Upper lobe of left lung (tissue), 6 donors: ENCODE results near the gene PHOX2A. TPM values are rescaled to one million over a fixed set of nuclear protein-coding genes. Genes with fewer than 3 reads are reported as not detected.

Source experiments
- ATAC-seq, 2 donors: fragments of 200-7000 bp; cut with Tn5 transposase; one replicate each; pipeline ENCODE4 v1.9.1; 2022; ENCODE audit warnings: mild to moderate bottlenecking in 2 of 2, moderate library complexity in 2 of 2; ENCODE audit not compliant: low FRiP score in 2 of 2
- DNase-seq, 2 donors: peaks; one replicate each; pipeline ENCODE4 v3.0.0-alpha.2; 2019 to 2020
- H3K27ac ChIP-seq, 4 donors: fragments of 200-600 bp; sonication (generic); one replicate each; pipeline ENCODE4 v1.5.1; 2016 to 2019
- H3K27me3 ChIP-seq, 4 donors: fragments of 200-600 bp; sonication (generic); one replicate each; pipeline ENCODE4 v1.5.1; 2017 to 2019
- H3K36me3 ChIP-seq, 4 donors: fragments of 200-600 bp; sonication (generic); one replicate each; pipeline ENCODE4 v1.5.1; 2016 to 2019
- H3K4me1 ChIP-seq, 4 donors: fragments of 200-600 bp; sonication (generic); one replicate each; pipeline ENCODE4 v1.5.1; 2018 to 2019
- H3K4me3 ChIP-seq, 4 donors: fragments of 200-600 bp; sonication (generic); one replicate each; pipeline ENCODE4 v1.5.1; 2017 to 2019; ENCODE audit warnings: mild to moderate bottlenecking in 2 of 4, moderate library complexity in 1 of 4
- H3K9me3 ChIP-seq, 4 donors: fragments of 200-600 bp; sonication (generic); one replicate each; pipeline ENCODE4 v1.5.1; 2018 to 2019
- EP300 ChIP-seq, 4 donors: sonication (generic); formaldehyde crosslinking; IDR thresholded peaks; one replicate each; pipeline ENCODE4 v1.5.1; 2017; ENCODE audit warnings: antibody characterized with exemption in 4 of 4, control low read depth in 2 of 4
- POLR2A ChIP-seq, 4 donors: fragments of 450-650 bp; IDR thresholded peaks; one replicate each; pipeline ENCODE4 v1.5.1; 2016 to 2017; ENCODE audit warnings: antibody characterized with exemption in 4 of 4, mild to moderate bottlenecking in 2 of 4
- POLR2AphosphoS5 ChIP-seq, 2 donors: sonication (generic); formaldehyde crosslinking; IDR thresholded peaks; one replicate each; pipeline ENCODE4 v1.5.1; 2017; ENCODE audit warnings: antibody characterized with exemption in 2 of 2
- WGBS, 2 donors: methylation state at CpG; one replicate each; pipeline ENCODE4 v1.1.5; 2017 to 2018; 5-methylcytosine and 5-hydroxymethylcytosine counted together
- total RNA-seq, 6 donors: library from RNA; depleted of rRNA in 4 of 6; stranded (reverse); fragments of >200 nt in 4 of 6; gene quantifications; one replicate each; pipeline versions ENCODE4 v1.1.0 to v1.2.1, GENCODE V29; 2016 to 2021
- TF ChIP-seq, protein P1 (sequence below), 6 experiments: fragments of 450-650 bp in 4 of 6; fragments of 200-600 bp in 2 of 6; sonication (generic) in 2 of 6; IDR thresholded peaks; one replicate each; pipeline ENCODE4 v1.5.1; 2016 to 2019; ENCODE audit warnings: antibody characterized with exemption in 6 of 6
- donor health status: DM: no; HTN: no; CAD: no; lungs with moderate emphysema.
- donor health status: DM: no; HTN: yes; CAD: no; lungs with severe emphysema.

The PHOX2A gene
- total RNA-seq, 6 donors from 2014 or later, result not detected

DNA sequence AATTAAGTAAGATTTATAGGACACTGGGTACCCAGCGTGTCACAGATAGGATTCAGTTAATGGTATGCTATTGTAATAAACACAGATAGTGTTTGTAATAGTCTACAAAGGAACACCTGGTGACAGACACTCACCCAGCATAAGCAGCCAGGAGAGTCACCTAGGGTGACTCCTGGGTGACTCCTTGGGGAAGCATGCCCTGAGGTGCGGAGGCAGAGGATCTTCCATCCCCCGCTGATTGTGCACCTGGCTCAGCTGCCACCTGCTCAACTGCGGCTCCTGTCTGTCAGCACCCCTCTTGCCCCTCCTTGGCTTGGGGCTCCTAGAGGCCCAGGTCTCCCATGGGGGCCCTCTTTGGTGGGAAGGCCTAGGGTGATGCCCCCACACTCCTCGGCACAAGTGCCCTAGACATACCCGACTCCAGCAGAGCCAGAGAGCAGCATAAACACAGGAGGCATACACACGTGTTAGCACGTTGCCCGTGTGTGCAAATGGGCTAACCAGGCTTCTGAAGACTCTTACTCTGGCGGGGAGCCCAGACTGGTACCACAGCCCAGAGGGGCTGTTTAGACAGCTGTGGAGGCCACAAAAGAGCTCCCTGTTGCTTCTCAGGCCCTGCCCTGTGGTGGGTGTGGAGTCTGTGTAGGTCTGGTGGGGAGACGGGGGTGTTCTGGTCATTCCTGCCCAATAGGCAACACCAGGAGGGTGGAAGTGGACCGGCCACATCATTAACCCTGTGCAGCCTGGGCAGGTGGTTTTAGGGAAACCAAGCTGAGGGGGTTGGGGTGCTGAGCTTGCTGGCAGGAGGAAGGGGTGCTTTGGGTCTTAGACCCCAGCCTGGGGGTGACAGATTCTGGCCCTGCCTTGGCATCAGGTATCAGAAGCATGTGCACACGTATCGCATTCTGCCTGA lies 16.4 kb downstream of the PHOX2A start:
- ATAC-seq (no peak), DNase-seq (peak in 1 of 2 donors; percentile 19)
- H3K36me3 ChIP-seq, result peaks cover 28 to 57% (median 48%) of the 10 kb centered on the region in 4 donors
- no peak for TF ChIP-seq POLR2A (IDR thresholded peaks at IDR 0.05)
- TF ChIP-seq, protein P1, sequence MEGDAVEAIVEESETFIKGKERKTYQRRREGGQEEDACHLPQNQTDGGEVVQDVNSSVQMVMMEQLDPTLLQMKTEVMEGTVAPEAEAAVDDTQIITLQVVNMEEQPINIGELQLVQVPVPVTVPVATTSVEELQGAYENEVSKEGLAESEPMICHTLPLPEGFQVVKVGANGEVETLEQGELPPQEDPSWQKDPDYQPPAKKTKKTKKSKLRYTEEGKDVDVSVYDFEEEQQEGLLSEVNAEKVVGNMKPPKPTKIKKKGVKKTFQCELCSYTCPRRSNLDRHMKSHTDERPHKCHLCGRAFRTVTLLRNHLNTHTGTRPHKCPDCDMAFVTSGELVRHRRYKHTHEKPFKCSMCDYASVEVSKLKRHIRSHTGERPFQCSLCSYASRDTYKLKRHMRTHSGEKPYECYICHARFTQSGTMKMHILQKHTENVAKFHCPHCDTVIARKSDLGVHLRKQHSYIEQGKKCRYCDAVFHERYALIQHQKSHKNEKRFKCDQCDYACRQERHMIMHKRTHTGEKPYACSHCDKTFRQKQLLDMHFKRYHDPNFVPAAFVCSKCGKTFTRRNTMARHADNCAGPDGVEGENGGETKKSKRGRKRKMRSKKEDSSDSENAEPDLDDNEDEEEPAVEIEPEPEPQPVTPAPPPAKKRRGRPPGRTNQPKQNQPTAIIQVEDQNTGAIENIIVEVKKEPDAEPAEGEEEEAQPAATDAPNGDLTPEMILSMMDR (IDR thresholded peaks at IDR 0.05), result no peak
- no peak overlapping the region for H3K4me3 ChIP-seq
- H3K27me3 ChIP-seq, result no peaks in the 10 kb centered on the region
- peaks cover 12 to 26% (median 20%) of the 10 kb centered on the region in 4 donors for H3K4me1 ChIP-seq
- H3K27ac ChIP-seq, result no peak overlapping the region
- WGBS, 2 donors, result 81 to 86% methylated on average over 8 to 12 of the region's 14 CpGs
- no peaks in the 10 kb centered on the region for H3K9me3 ChIP-seq

DNA sequence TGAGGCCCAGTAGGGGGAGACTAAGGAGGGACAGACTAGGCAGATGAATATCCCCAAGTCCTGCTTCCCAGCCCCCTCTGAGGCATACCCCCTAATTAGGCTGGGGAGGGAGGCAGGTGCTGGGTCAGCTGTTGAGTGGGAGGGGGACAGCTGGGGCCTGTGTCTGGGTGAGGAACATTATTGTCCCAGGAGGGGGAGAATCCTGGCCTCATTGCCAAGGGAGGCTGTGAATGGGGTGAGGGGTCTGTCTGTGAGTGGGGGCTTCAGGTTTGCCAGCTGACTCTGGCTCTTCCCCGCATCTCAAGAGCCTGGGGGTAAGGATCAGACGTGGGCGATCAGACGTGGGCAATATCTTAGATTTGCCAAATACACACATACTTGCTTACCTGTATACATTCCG lies 17.3 kb downstream of the PHOX2A start:
- TF ChIP-seq, protein P1 (IDR thresholded peaks at IDR 0.05), result no peak
- TF ChIP-seq POLR2A (IDR thresholded peaks at IDR 0.05) (no peak), EP300 (IDR thresholded peaks at IDR 0.05) (no peak), POLR2AphosphoS5 (IDR thresholded peaks at IDR 0.05) (no peak)
- ATAC-seq (no peak), DNase-seq (no peak)
- Histone ChIP-seq H3K9me3 (no peaks in the 10 kb centered on the region), H3K4me3 (no peak overlapping the region), H3K36me3 (peaks cover 27 to 48% (median 40%) of the 10 kb centered on the region in 4 donors), H3K27me3 (no peaks in the 10 kb centered on the region), H3K27ac (no peak overlapping the region), H3K4me1 (peaks cover 20 to 34% (median 28%) of the 10 kb centered on the region in 4 donors)
- WGBS, 2 donors, result 94% methylated on average over 5 of the region's 5 CpGs

DNA sequence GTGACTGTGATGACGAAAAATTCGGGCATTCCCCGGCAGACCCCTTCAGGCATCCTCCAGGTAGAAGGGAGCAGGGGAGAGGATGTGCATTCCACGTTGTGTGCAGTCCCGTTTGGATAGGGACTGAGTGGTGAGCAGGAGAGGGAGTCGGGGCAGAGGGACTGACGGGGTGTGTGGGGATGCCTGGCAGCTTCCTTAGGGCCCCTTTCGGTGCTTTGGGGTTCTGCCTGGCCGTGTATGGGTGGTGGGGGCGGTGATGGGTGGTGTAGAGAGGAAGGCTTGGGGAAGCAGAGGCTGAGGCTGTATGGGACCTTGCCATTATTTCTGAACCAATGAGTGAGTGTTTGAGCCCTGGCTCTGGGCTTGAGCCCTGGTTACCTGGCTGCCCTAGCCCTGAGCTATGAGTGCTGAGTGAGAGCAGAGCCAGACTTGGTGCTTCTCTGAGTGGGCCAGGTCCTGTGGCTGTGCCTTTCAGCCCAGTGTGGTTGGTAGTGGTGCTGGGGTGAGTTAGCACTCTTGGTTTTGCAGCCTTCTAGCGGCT lies 18.5 kb downstream of the PHOX2A start:
- DNase-seq (no peak), ATAC-seq (no peak)
- no peak for TF ChIP-seq EP300 (IDR thresholded peaks at IDR 0.05)
- peak in 1 of 4 donors; percentile 1 for TF ChIP-seq POLR2A (IDR thresholded peaks at IDR 0.05)
- H3K27me3 ChIP-seq, result no peaks in the 10 kb centered on the region
- peaks cover 23 to 40% (median 29%) of the 10 kb centered on the region in 4 donors for H3K4me1 ChIP-seq
- WGBS, 2 donors, result 14 to 15% methylated on average over 11 of the region's 11 CpGs
- peak overlapping the region; percentile 20 to 90 (median 86) for H3K4me3 ChIP-seq
- no peaks in the 10 kb centered on the region for H3K9me3 ChIP-seq
- peak overlapping the region; percentile 96 to 98 (median 98) for H3K27ac ChIP-seq
- peaks cover 16 to 36% (median 28%) of the 10 kb centered on the region in 4 donors for H3K36me3 ChIP-seq

DNA sequence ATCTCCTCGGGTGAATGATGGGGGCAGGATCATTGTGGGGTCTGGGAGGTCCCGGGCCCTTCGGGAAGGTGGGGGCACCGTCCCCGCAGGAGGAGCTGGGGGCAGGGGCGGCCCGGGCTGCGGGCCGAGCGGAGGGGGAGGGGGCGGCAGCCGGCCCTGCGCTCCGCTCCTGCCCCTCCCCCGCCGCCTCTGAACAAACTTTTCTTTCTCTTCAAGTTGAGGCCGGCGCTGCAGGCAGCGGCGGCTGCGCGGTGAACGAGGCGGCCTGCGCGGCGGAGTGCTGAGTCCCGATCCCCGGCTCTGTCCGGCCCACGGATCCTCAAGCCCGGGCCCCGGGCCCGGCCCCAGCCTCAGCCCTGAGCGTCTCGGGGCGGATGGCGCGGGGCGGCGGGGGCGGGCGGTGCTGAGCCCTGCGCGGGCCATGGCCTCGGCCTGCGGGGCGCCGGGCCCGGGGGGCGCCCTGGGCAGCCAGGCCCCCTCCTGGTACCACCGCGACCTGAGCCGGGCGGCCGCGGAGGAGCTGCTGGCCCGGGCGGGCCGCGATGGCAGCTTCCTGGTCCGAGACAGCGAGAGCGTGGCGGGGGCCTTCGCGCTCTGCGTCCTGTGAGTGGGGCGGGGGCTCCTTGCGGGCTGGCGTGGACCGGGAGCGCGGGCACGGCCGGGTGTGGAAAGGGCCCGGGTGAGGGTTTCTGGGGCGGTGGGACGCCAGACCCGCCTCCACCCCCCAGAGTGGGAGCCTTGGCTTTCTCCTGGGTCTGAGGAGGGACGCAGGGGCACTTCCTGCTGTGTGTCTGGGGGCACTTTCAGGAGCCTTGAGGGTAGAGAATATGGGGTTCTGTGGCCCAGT lies 19.2 kb downstream of the PHOX2A start, which contains the start of gene INPPL1:
Gene INPPL1, plus strand, starts transcription at position 204 of the 847 bp plus-strand sequence. Its CDS starts 218 bp downstream, at position 422.
- TF ChIP-seq, protein P1 (IDR thresholded peaks at IDR 0.05), result no peak
- TF ChIP-seq POLR2A (IDR thresholded peaks at IDR 0.05) (peak in 2 of 4 donors; percentile 9 to 34), EP300 (IDR thresholded peaks at IDR 0.05) (no peak), POLR2AphosphoS5 (IDR thresholded peaks at IDR 0.05) (no peak)
- Histone ChIP-seq H3K27me3 (no peaks in the 10 kb centered on the region), H3K4me1 (peaks cover 23 to 40% (median 29%) of the 10 kb centered on the region in 4 donors), H3K27ac (peak within 1 kb of the TSS; percentile 96 to 98 (median 98)), H3K36me3 (peaks cover 11 to 29% (median 21%) of the 10 kb centered on the region in 4 donors), H3K4me3 (peak within 1 kb of the TSS; percentile 83 to 90 (median 86)), H3K9me3 (no peaks in the 10 kb centered on the region)
- WGBS, 2 donors, result 0 to 1% methylated on average over 15 to 28 of the region's 81 CpGs
- peak in 1 of 2 donors; percentile 1 for ATAC-seq
- peak; percentile 56 to 92 for DNase-seq
